Measurements from ENCODE around the gene DDX56.

The DDX56 gene

DNA sequence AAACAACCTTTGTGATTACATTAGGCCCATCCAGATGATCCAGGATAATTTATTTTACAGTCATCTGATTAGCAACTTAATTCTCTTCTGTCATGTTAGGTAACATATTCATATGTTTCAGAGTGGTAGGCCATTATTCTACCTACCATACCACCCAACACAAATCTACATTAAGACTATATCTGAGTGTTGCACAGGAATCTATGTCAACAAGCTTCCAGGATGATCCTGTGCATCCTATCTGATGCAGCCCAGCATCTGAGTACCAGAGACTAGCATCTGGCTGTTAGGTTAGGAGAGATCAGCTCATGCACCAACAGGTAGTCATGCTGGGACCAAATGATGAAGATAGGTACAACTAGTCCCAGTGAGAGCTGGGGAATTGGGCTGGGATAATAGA, 1.3 kb upstream of the DDX56 start:
- no peak overlapping the region for H3K9ac ChIP-seq (ENCODE audit: low read depth in 1 of 2, low read length in 2 of 2)
- H3K4me3 ChIP-seq (ENCODE audit: low read length in 2 of 2), result no peak overlapping the region
- H3K27ac ChIP-seq (ENCODE audit: low read depth in 2 of 2, low read length in 2 of 2), result no peak overlapping the region
- H3K27me3 ChIP-seq (ENCODE audit: control insufficient read depth in 2 of 2, insufficient read depth in 2 of 2, low read length in 2 of 2), result no peaks in the 10 kb centered on the region
- H3K36me3 ChIP-seq (ENCODE audit: control insufficient read depth in 2 of 2, insufficient read depth in 2 of 2, low read length in 2 of 2), result peaks cover 36 to 53% of the 10 kb centered on the region in 2 donors
- peaks cover 19 to 21% of the 10 kb centered on the region in 2 donors for H3K4me1 ChIP-seq (ENCODE audit: control insufficient read depth in 2 of 2, insufficient read depth in 2 of 2, low read length in 2 of 2)
- no peaks in the 10 kb centered on the region for H3K9me3 ChIP-seq (ENCODE audit: control insufficient read depth in 2 of 2, low read length in 2 of 2)

DNA sequence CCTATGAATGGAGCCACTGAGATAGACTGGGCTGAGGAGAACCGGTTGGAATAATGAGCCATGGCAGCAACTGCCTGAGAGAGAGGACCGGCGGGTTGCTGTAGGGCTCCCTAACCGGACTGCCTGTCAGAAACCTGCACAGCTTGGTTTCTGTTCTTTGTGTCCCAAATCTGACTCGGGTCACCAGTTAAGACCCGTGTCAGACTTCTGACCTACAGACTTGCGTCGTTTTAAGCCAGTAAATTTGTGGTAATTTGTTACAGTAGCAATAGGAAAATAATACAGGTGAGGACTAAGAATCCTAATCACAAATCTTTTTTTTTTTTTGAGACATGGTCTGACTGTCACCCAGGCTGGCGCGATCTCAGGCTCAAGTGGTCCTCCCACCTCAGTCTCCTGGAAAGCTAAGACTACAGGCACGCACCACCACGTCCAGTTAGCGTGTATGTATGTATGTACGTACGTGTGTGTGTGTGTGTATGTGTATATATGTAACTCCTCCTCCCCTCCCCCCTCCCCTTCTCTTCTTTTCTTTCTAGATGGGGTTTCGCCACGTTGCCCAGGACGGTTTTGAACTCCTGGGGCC, 672 bp upstream of the DDX56 start:
- peaks cover 19 to 21% of the 10 kb centered on the region in 2 donors for H3K4me1 ChIP-seq (ENCODE audit: control insufficient read depth in 2 of 2, insufficient read depth in 2 of 2, low read length in 2 of 2)
- no peaks in the 10 kb centered on the region for H3K9me3 ChIP-seq (ENCODE audit: control insufficient read depth in 2 of 2, low read length in 2 of 2)
- H3K4me3 ChIP-seq (ENCODE audit: low read length in 2 of 2), result peak overlapping the region; percentile 94 to 97
- no peaks in the 10 kb centered on the region for H3K27me3 ChIP-seq (ENCODE audit: control insufficient read depth in 2 of 2, insufficient read depth in 2 of 2, low read length in 2 of 2)
- H3K27ac ChIP-seq (ENCODE audit: low read depth in 2 of 2, low read length in 2 of 2), result peak overlapping the region; percentile 79 to 85
- H3K9ac ChIP-seq (ENCODE audit: low read depth in 1 of 2, low read length in 2 of 2), result peak overlapping the region; percentile 90 to 93
- H3K36me3 ChIP-seq (ENCODE audit: control insufficient read depth in 2 of 2, insufficient read depth in 2 of 2, low read length in 2 of 2), result peaks cover 38 to 54% of the 10 kb centered on the region in 2 donors

DNA sequence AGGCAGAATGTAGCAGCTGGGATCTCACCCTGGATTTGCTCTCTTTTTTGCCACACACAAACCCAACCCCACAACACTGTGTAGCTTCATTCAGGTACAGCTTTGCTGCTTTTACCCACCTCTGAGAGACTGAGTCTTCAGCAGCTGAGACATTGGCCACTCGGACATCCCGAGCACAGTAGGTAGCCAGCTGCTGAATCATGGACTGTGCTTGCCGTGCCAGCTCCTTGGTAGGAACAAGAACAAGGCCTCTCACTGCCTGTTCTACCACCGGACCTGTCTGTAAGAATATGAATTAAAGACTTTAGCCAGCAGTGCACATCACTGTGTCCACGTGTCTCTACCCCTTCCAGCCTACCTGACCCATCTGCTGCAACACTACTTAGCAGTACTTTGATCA, 937 bp downstream of the DDX56 start:
- H3K4me1 ChIP-seq (ENCODE audit: control insufficient read depth in 2 of 2, insufficient read depth in 2 of 2, low read length in 2 of 2), result peaks cover 19 to 21% of the 10 kb centered on the region in 2 donors
- peak overlapping the region; percentile 90 to 93 for H3K9ac ChIP-seq (ENCODE audit: low read depth in 1 of 2, low read length in 2 of 2)
- no peaks in the 10 kb centered on the region for H3K27me3 ChIP-seq (ENCODE audit: control insufficient read depth in 2 of 2, insufficient read depth in 2 of 2, low read length in 2 of 2)
- H3K4me3 ChIP-seq (ENCODE audit: low read length in 2 of 2), result peak overlapping the region; percentile 94 to 97
- H3K9me3 ChIP-seq (ENCODE audit: control insufficient read depth in 2 of 2, low read length in 2 of 2), result no peaks in the 10 kb centered on the region
- no peak overlapping the region for H3K27ac ChIP-seq (ENCODE audit: low read depth in 2 of 2, low read length in 2 of 2)
- peaks cover 41 to 57% of the 10 kb centered on the region in 2 donors for H3K36me3 ChIP-seq (ENCODE audit: control insufficient read depth in 2 of 2, insufficient read depth in 2 of 2, low read length in 2 of 2)

GRCh38 chr7:44569959-44570358, 3.7 kb downstream of the DDX56 start:
- Histone ChIP-seq H3K9ac (ENCODE audit: low read depth in 1 of 2, low read length in 2 of 2) (no peak overlapping the region), H3K27ac (ENCODE audit: low read depth in 2 of 2, low read length in 2 of 2) (no peak overlapping the region), H3K9me3 (ENCODE audit: control insufficient read depth in 2 of 2, low read length in 2 of 2) (no peaks in the 10 kb centered on the region), H3K4me1 (ENCODE audit: control insufficient read depth in 2 of 2, insufficient read depth in 2 of 2, low read length in 2 of 2) (peaks cover 19% of the 10 kb centered on the region in 2 donors), H3K36me3 (ENCODE audit: control insufficient read depth in 2 of 2, insufficient read depth in 2 of 2, low read length in 2 of 2) (peaks cover 57 to 73% of the 10 kb centered on the region in 2 donors), H3K27me3 (ENCODE audit: control insufficient read depth in 2 of 2, insufficient read depth in 2 of 2, low read length in 2 of 2) (no peaks in the 10 kb centered on the region), H3K4me3 (ENCODE audit: low read length in 2 of 2) (no peak overlapping the region)

DNA sequence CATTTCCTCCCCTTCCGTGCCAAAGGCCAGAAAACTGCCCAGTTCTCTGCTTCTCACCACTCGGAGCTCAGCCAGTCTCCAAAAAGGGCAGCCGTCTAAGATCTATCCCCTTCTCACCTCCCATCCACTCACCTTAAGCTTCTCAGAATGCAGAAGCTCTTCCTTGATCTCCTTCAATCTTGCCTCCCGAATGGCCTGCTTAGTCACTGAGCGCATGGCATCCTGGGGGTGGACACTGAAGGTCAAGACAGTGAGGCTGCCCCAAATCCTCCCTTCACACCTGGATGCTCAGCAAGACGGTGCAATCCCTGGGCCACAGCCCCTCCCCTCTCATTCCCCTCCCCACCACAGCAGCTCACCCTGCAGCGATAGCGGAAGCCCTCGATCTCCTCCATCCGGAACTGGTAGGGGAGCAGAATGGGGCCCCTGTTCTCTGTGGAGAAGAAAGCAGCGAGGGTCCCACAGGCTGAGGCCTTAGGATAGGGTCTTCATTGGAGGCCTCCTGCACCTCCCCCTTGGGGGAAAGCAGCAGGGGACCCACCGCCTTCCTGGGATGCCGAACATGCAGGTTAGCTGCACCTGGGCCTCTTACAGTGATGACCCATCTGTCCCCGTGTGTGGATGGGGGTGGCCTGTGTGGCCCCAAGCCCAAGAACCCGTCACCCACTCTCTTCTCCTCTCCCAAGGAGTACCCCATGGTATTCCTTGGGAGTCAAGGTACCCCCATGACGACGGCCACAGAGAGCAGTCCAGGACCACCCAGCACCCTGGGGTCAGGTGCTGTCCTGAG, 4.7 kb downstream of the DDX56 start:
- H3K4me1 ChIP-seq (ENCODE audit: control insufficient read depth in 2 of 2, insufficient read depth in 2 of 2, low read length in 2 of 2), result peaks cover 10% of the 10 kb centered on the region in 2 donors
- no peak overlapping the region for H3K27ac ChIP-seq (ENCODE audit: low read depth in 2 of 2, low read length in 2 of 2)
- H3K4me3 ChIP-seq (ENCODE audit: low read length in 2 of 2), result no peak overlapping the region
- H3K27me3 ChIP-seq (ENCODE audit: control insufficient read depth in 2 of 2, insufficient read depth in 2 of 2, low read length in 2 of 2), result no peaks in the 10 kb centered on the region
- peaks cover 63 to 79% of the 10 kb centered on the region in 2 donors for H3K36me3 ChIP-seq (ENCODE audit: control insufficient read depth in 2 of 2, insufficient read depth in 2 of 2, low read length in 2 of 2)
- H3K9ac ChIP-seq (ENCODE audit: low read depth in 1 of 2, low read length in 2 of 2), result no peak overlapping the region
- H3K9me3 ChIP-seq (ENCODE audit: control insufficient read depth in 2 of 2, low read length in 2 of 2), result no peaks in the 10 kb centered on the region

DNA sequence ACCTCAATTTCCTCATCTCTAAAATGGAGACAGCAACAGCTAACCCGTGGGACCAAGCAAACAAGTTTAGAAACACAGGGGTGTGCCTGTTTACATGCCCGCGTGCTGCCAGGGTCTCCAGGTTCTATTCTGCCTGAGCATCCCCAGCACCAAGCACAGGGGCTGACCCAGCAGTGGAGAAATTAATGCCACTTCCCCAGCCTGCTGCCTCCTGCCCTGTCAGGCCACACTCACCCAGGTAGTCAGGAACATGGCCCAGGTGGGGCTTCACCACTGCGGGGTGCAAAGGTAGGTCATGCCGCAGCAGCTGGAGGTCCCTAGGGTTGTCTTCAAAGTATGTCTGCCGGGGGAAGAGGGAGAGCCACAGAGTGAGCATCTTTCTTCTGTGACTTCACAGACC, 5.8 kb downstream of the DDX56 start:
- peaks cover 62 to 82% of the 10 kb centered on the region in 2 donors for H3K36me3 ChIP-seq (ENCODE audit: control insufficient read depth in 2 of 2, insufficient read depth in 2 of 2, low read length in 2 of 2)
- H3K9me3 ChIP-seq (ENCODE audit: control insufficient read depth in 2 of 2, low read length in 2 of 2), result no peaks in the 10 kb centered on the region
- H3K9ac ChIP-seq (ENCODE audit: low read depth in 1 of 2, low read length in 2 of 2), result no peak overlapping the region
- H3K4me1 ChIP-seq (ENCODE audit: control insufficient read depth in 2 of 2, insufficient read depth in 2 of 2, low read length in 2 of 2), result peaks cover 5 to 7% of the 10 kb centered on the region in 2 donors
- H3K4me3 ChIP-seq (ENCODE audit: low read length in 2 of 2), result no peak overlapping the region
- no peaks in the 10 kb centered on the region for H3K27me3 ChIP-seq (ENCODE audit: control insufficient read depth in 2 of 2, insufficient read depth in 2 of 2, low read length in 2 of 2)
- no peak overlapping the region for H3K27ac ChIP-seq (ENCODE audit: low read depth in 2 of 2, low read length in 2 of 2)

GRCh38 chr7:44566680-44567079, 7.0 kb downstream of the DDX56 start:
- H3K27me3 ChIP-seq (ENCODE audit: control insufficient read depth in 2 of 2, insufficient read depth in 2 of 2, low read length in 2 of 2), result no peaks in the 10 kb centered on the region
- H3K36me3 ChIP-seq (ENCODE audit: control insufficient read depth in 2 of 2, insufficient read depth in 2 of 2, low read length in 2 of 2), result peaks cover 57 to 71% of the 10 kb centered on the region in 2 donors
- H3K27ac ChIP-seq (ENCODE audit: low read depth in 2 of 2, low read length in 2 of 2), result no peak overlapping the region
- H3K9me3 ChIP-seq (ENCODE audit: control insufficient read depth in 2 of 2, low read length in 2 of 2), result no peaks in the 10 kb centered on the region
- H3K4me3 ChIP-seq (ENCODE audit: low read length in 2 of 2), result no peak overlapping the region
- H3K9ac ChIP-seq (ENCODE audit: low read depth in 1 of 2, low read length in 2 of 2), result no peak overlapping the region
- peaks cover 0 to 4% of the 10 kb centered on the region in 2 donors for H3K4me1 ChIP-seq (ENCODE audit: control insufficient read depth in 2 of 2, insufficient read depth in 2 of 2, low read length in 2 of 2)

- Histone ChIP-seq H3K4me3 (ENCODE audit: low read length in 2 of 2) (no peak overlapping the region), H3K9me3 (ENCODE audit: control insufficient read depth in 2 of 2, low read length in 2 of 2) (no peaks in the 10 kb centered on the region), H3K27me3 (ENCODE audit: control insufficient read depth in 2 of 2, insufficient read depth in 2 of 2, low read length in 2 of 2) (no peaks in the 10 kb centered on the region), H3K36me3 (ENCODE audit: control insufficient read depth in 2 of 2, insufficient read depth in 2 of 2, low read length in 2 of 2) (peaks cover 51 to 65% of the 10 kb centered on the region in 2 donors), H3K4me1 (ENCODE audit: control insufficient read depth in 2 of 2, insufficient read depth in 2 of 2, low read length in 2 of 2) (peaks cover 0 to 8% of the 10 kb centered on the region in 2 donors), H3K9ac (ENCODE audit: low read depth in 1 of 2, low read length in 2 of 2) (no peak overlapping the region), H3K27ac (ENCODE audit: low read depth in 2 of 2, low read length in 2 of 2) (no peak overlapping the region)
Observed at GRCh38 chr7:44565795-44566559, 7.7 kb downstream of the DDX56 start.

- Histone ChIP-seq H3K4me3 (ENCODE audit: low read length in 2 of 2) (no peak overlapping the region), H3K9ac (ENCODE audit: low read depth in 1 of 2, low read length in 2 of 2) (no peak overlapping the region), H3K9me3 (ENCODE audit: control insufficient read depth in 2 of 2, low read length in 2 of 2) (no peaks in the 10 kb centered on the region), H3K27ac (ENCODE audit: low read depth in 2 of 2, low read length in 2 of 2) (no peak overlapping the region), H3K36me3 (ENCODE audit: control insufficient read depth in 2 of 2, insufficient read depth in 2 of 2, low read length in 2 of 2) (peaks cover 47 to 58% of the 10 kb centered on the region in 2 donors), H3K4me1 (ENCODE audit: control insufficient read depth in 2 of 2, insufficient read depth in 2 of 2, low read length in 2 of 2) (peaks cover 0 to 8% of the 10 kb centered on the region in 2 donors), H3K27me3 (ENCODE audit: control insufficient read depth in 2 of 2, insufficient read depth in 2 of 2, low read length in 2 of 2) (no peaks in the 10 kb centered on the region)
Observed at GRCh38 chr7:44565097-44565794, 8.5 kb downstream of the DDX56 start.
